K562 treated with DMSO at 1 percent for 4 hours (cell line): ENCODE measurements around the gene PRH1. TPM values are rescaled to one million over a fixed set of nuclear protein-coding genes. Genes with fewer than 3 reads are reported as not detected.

Experiments used
- total RNA-seq: library from RNA; unstranded; fragments of 300-600 nt; gene quantifications from 2 replicates; pipeline ENCODE4 v1.2.3, GENCODE V29; 2022; ENCODE audit not compliant: insufficient read depth

Gene PRH1
- not detected in 2 replicates for total RNA-seq

GRCh38 chr12:10884086-10884725, at the start of gene PRH1:
PRH1 (minus strand) TSS chr12:10884255; CDS start chr12:10884217, 38 bp downstream.

GRCh38 chr12:10928746-10929286, 44.8 kb upstream of the PRH1 start, which contains the start of gene PRH2:
PRH2 (plus strand) TSS chr12:10929236; CDS start chr12:10929274, 38 bp downstream.

GRCh38 chr12:10909462-10909861, 25.4 kb upstream of the PRH1 start, which contains the start of gene TAS2R13:
TAS2R13 (minus strand) TSS chr12:10909562; CDS start chr12:10909298, 264 bp downstream.

GRCh38 chr12:10849425-10849878, 34.6 kb downstream of the PRH1 start, which contains the start of gene PRR4:
PRR4 (minus strand) TSS chr12:10849475; CDS start chr12:10849437, 38 bp downstream.

Other genes with a start within 250 kb of the PRH1 start
- gene STYK1, start 210.2 kb downstream of the PRH1 start, total RNA-seq = 0.25 TPM in 1 of 2 replicates, not detected in the other
- 93.2 and 107 TPM in 2 replicates for gene YBX3, start 160.9 kb downstream of the PRH1 start, total RNA-seq
- gene TAS2R7, start 81.6 kb downstream of the PRH1 start, total RNA-seq = not detected in 2 replicates
- not detected in 2 replicates for gene TAS2R8, start 77.0 kb downstream of the PRH1 start, total RNA-seq
- not detected in 2 replicates for gene TAS2R9, start 74.1 kb downstream of the PRH1 start, total RNA-seq
- not detected in 2 replicates for gene TAS2R10, start 57.9 kb downstream of the PRH1 start, total RNA-seq
- not detected in 2 replicates for gene PRR4, start 34.8 kb downstream of the PRH1 start, total RNA-seq
- gene TAS2R13, start 25.3 kb upstream of the PRH1 start, total RNA-seq = not detected in 2 replicates
- gene PRH2, start 45.0 kb upstream of the PRH1 start, total RNA-seq = not detected in 2 replicates
- gene TAS2R14, start 55.0 kb upstream of the PRH1 start, total RNA-seq = 1.5 TPM in 1 of 2 replicates, not detected in the other
- gene TAS2R50, start 102.7 kb upstream of the PRH1 start, total RNA-seq = not detected in 2 replicates
- not detected in 2 replicates for gene TAS2R20, start 114.0 kb upstream of the PRH1 start, total RNA-seq
- gene TAS2R19, start 138.4 kb upstream of the PRH1 start, total RNA-seq = not detected in 2 replicates
- not detected in 2 replicates for gene TAS2R31, start 147.2 kb upstream of the PRH1 start, total RNA-seq
- not detected in 2 replicates for gene TAS2R46, start 178.0 kb upstream of the PRH1 start, total RNA-seq
- gene TAS2R43, start 208.1 kb upstream of the PRH1 start, total RNA-seq = not detected in 2 replicates